ENCODE results near the gene ATXN10.

Gene ATXN10

GRCh38 chr22:45879552-45879949 lies 207.9 kb downstream of the ATXN10 start:
- no peaks in the 10 kb centered on the region for H3K36me3 ChIP-seq (ENCODE audit: low read length)
- TF ChIP-seq CTCF (IDR thresholded peaks at IDR 0.05; ENCODE audit: insufficient read depth, low read length, poor library complexity, severe bottlenecking) (no peak), EZH2phosphoT487 (conservative IDR thresholded peaks at IDR 0.05; ENCODE audit: low read length) (no peak)
- no peaks in the 10 kb centered on the region for H4K20me1 ChIP-seq (ENCODE audit: low read depth, low read length)
- no peaks in the 10 kb centered on the region for H3F3A ChIP-seq (ENCODE audit: insufficient read depth)
- H2AFZ ChIP-seq (ENCODE audit: low read depth, low read length, severe bottlenecking): no peak overlapping the region
- no peaks in the 10 kb centered on the region for H3K9me3 ChIP-seq (ENCODE audit: insufficient read depth, low read length)
- H3K27me3 ChIP-seq (ENCODE audit: low read length): no peaks in the 10 kb centered on the region
- H3K79me2 ChIP-seq (ENCODE audit: insufficient read depth, low read length): no peaks in the 10 kb centered on the region
- no peak overlapping the region for H3K9ac ChIP-seq (ENCODE audit: low read length)
- no peak overlapping the region for H3K4me2 ChIP-seq (ENCODE audit: low read depth, low read length, poor library complexity, severe bottlenecking)
- H3K9me2 ChIP-seq (replicated peaks; ENCODE audit: insufficient read depth, low read length): no peaks in the 10 kb centered on the region
- no peak overlapping the region for H3K4me3 ChIP-seq (ENCODE audit: insufficient read depth, low read length, poor library complexity, severe bottlenecking)
- H3K27ac ChIP-seq (ENCODE audit: low read depth, low read length): no peak overlapping the region

- Histone ChIP-seq H4K20me1 (ENCODE audit: low read depth, low read length) (no peaks in the 10 kb centered on the region), H3K9me2 (replicated peaks; ENCODE audit: insufficient read depth, low read length) (no peaks in the 10 kb centered on the region), H3K27ac (ENCODE audit: low read depth, low read length) (no peak overlapping the region), H3K4me3 (ENCODE audit: insufficient read depth, low read length, poor library complexity, severe bottlenecking) (no peak overlapping the region), H3K36me3 (ENCODE audit: low read length) (no peaks in the 10 kb centered on the region), H3K9me3 (ENCODE audit: insufficient read depth, low read length) (no peaks in the 10 kb centered on the region), H3F3A (ENCODE audit: insufficient read depth) (no peaks in the 10 kb centered on the region), H3K79me2 (ENCODE audit: insufficient read depth, low read length) (no peaks in the 10 kb centered on the region), H2AFZ (ENCODE audit: low read depth, low read length, severe bottlenecking) (no peak overlapping the region), H3K27me3 (ENCODE audit: low read length) (no peaks in the 10 kb centered on the region), H3K4me2 (ENCODE audit: low read depth, low read length, poor library complexity, severe bottlenecking) (no peak overlapping the region), H3K9ac (ENCODE audit: low read length) (no peak overlapping the region)
- TF ChIP-seq CTCF (IDR thresholded peaks at IDR 0.05; ENCODE audit: insufficient read depth, low read length, poor library complexity, severe bottlenecking): no peak
Measured at GRCh38 chr22:45880091-45880715, 208.6 kb downstream of the ATXN10 start.

GRCh38 chr22:45880716-45881523 lies 209.3 kb downstream of the ATXN10 start:
- Histone ChIP-seq H3K9me3 (ENCODE audit: insufficient read depth, low read length) (no peaks in the 10 kb centered on the region), H3K4me2 (ENCODE audit: low read depth, low read length, poor library complexity, severe bottlenecking) (no peak overlapping the region), H3K9me2 (replicated peaks; ENCODE audit: insufficient read depth, low read length) (no peaks in the 10 kb centered on the region), H3K27me3 (ENCODE audit: low read length) (no peaks in the 10 kb centered on the region), H3K36me3 (ENCODE audit: low read length) (no peaks in the 10 kb centered on the region), H3K4me3 (ENCODE audit: insufficient read depth, low read length, poor library complexity, severe bottlenecking) (no peak overlapping the region), H3F3A (ENCODE audit: insufficient read depth) (no peaks in the 10 kb centered on the region), H3K27ac (ENCODE audit: low read depth, low read length) (no peak overlapping the region), H2AFZ (ENCODE audit: low read depth, low read length, severe bottlenecking) (no peak overlapping the region), H3K9ac (ENCODE audit: low read length) (no peak overlapping the region), H4K20me1 (ENCODE audit: low read depth, low read length) (no peaks in the 10 kb centered on the region), H3K79me2 (ENCODE audit: insufficient read depth, low read length) (no peaks in the 10 kb centered on the region)
- no peak for TF ChIP-seq EZH2phosphoT487 (conservative IDR thresholded peaks at IDR 0.05; ENCODE audit: low read length)
- no peak for TF ChIP-seq CTCF (IDR thresholded peaks at IDR 0.05; ENCODE audit: insufficient read depth, low read length, poor library complexity, severe bottlenecking)
